PFSK-1 (cell line): ENCODE measurements around the gene FAM219B.

ENCODE experiments used
- FOXP2 ChIP-seq: optimal IDR thresholded peaks from 2 replicates; pipeline ENCODE3; 2011; ENCODE audit warnings: borderline replicate concordance, control low read depth, inconsistent platforms; ENCODE audit not compliant: insufficient read depth; ENCODE audit errors: extremely low read length, extremely low read depth
- POLR2AphosphoS5 ChIP-seq: IDR thresholded peaks from 2 replicates; pipeline ENCODE4 v1.6.1; 2012; ENCODE audit warnings: low read depth, mild to moderate bottlenecking, control low read depth, low read length, moderate library complexity
- SIN3A ChIP-seq: IDR thresholded peaks from 2 replicates; pipeline ENCODE4 v1.6.1; 2012; ENCODE audit warnings: mild to moderate bottlenecking, low read length, moderate library complexity, borderline replicate concordance; ENCODE audit not compliant: insufficient read depth
- TAF1 ChIP-seq: IDR thresholded peaks from 2 replicates; pipeline ENCODE4 v1.6.1; 2012; ENCODE audit warnings: low read length, control low read depth, borderline replicate concordance; ENCODE audit not compliant: insufficient read depth
- TF ChIP-seq, protein P1 (sequence below), 2 experiments: IDR thresholded peaks; 2 replicates each; pipeline versions ENCODE4 v1.6.1 to v1.8.0; 2011 to 2012; ENCODE audit warnings: low read depth in 2 of 2, low read length in 2 of 2, control low read depth in 1 of 2, inconsistent platforms in 1 of 2, mild to moderate bottlenecking in 1 of 2, moderate library complexity in 1 of 2; ENCODE audit not compliant: insufficient read depth in 1 of 2

FAM219B gene

DNA sequence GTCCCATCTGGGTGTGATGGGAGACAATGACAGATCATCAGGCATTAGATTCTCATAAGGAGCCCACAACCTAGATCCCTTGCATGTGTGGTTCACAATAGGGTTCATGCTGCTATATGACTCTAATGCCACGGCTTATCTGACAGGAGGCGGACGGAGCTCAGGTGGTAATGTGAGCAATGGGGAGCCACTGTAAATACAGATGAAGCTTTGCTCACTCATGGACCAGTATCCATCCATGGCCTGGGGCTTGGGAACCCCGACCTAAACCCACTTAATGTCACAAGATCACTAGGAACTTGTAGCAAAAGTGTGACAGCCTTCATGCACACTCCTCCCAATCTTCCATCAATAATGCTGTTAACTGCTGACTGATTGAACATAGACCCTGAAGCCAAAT, 2.0 kb upstream of the FAM219B start:
- no peak for TF ChIP-seq POLR2AphosphoS5
- TF ChIP-seq FOXP2: no peak
- no peak for TF ChIP-seq TAF1
- TF ChIP-seq, protein P1, sequence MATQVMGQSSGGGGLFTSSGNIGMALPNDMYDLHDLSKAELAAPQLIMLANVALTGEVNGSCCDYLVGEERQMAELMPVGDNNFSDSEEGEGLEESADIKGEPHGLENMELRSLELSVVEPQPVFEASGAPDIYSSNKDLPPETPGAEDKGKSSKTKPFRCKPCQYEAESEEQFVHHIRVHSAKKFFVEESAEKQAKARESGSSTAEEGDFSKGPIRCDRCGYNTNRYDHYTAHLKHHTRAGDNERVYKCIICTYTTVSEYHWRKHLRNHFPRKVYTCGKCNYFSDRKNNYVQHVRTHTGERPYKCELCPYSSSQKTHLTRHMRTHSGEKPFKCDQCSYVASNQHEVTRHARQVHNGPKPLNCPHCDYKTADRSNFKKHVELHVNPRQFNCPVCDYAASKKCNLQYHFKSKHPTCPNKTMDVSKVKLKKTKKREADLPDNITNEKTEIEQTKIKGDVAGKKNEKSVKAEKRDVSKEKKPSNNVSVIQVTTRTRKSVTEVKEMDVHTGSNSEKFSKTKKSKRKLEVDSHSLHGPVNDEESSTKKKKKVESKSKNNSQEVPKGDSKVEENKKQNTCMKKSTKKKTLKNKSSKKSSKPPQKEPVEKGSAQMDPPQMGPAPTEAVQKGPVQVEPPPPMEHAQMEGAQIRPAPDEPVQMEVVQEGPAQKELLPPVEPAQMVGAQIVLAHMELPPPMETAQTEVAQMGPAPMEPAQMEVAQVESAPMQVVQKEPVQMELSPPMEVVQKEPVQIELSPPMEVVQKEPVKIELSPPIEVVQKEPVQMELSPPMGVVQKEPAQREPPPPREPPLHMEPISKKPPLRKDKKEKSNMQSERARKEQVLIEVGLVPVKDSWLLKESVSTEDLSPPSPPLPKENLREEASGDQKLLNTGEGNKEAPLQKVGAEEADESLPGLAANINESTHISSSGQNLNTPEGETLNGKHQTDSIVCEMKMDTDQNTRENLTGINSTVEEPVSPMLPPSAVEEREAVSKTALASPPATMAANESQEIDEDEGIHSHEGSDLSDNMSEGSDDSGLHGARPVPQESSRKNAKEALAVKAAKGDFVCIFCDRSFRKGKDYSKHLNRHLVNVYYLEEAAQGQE (IDR thresholded peaks at IDR 0.05; ENCODE audit: insufficient read depth in 1 of 2, low read depth in 2 of 2, low read length in 2 of 2): no peak

DNA sequence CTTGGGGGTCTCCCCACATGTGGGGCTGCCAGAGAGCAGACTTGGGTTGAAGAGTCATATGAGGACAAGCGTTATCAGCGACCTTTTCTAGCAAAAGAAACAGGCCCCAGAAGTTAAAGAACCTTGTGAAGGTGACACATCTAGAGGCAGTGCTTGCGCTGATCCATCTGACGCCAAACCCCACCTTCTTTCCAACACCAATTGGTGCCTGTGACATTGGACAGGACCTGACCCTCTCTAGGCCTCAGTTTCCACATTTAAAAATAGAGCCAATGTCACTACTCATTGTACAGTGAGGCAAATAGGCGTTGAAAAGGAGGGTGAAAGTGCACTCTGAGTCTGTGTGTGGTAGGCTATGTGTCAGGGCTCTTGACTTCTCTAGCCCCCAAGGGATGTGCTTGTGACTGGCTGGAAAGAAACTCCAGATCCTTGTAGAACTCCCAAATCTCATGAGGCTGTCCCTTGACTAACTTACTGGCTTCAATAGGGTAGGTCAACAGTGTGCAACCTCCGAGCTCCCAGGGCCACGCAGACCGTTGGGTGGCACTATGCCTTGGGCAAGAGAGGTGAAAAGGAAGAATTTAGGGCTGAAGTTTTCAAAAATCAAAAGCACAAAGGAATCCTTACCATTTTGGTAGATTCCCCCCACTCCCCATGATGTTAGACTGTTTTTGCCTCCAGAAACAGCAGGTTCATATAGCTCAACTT, 666 bp upstream of the FAM219B start:
- no peak for TF ChIP-seq SIN3A
- no peak for TF ChIP-seq FOXP2
- TF ChIP-seq, protein P1 (IDR thresholded peaks at IDR 0.05; ENCODE audit: insufficient read depth in 1 of 2, low read depth in 2 of 2, low read length in 2 of 2): no peak
- no peak for TF ChIP-seq POLR2AphosphoS5
- no peak for TF ChIP-seq TAF1

DNA sequence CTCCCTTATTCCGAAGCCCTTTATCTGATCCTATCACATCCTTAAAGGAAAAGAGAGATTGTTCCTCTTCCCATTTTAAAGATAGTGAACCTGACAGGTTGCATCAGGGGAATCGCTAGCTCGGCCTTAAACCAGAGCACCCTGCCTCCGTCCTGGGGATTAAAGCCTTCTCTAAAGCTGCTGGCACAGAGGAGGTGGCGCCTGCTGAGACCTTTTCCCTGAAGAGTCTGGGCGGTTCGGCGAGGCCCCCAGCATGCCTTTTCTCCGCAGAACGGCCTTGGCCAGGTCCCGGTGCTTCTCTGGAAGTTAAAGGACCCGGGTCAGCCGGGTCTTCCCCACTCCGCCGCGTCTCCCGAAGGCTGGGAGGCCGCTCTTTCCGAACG, 593 bp downstream of the FAM219B start:
- TF ChIP-seq POLR2AphosphoS5: no peak
- TF ChIP-seq SIN3A: no peak

DNA sequence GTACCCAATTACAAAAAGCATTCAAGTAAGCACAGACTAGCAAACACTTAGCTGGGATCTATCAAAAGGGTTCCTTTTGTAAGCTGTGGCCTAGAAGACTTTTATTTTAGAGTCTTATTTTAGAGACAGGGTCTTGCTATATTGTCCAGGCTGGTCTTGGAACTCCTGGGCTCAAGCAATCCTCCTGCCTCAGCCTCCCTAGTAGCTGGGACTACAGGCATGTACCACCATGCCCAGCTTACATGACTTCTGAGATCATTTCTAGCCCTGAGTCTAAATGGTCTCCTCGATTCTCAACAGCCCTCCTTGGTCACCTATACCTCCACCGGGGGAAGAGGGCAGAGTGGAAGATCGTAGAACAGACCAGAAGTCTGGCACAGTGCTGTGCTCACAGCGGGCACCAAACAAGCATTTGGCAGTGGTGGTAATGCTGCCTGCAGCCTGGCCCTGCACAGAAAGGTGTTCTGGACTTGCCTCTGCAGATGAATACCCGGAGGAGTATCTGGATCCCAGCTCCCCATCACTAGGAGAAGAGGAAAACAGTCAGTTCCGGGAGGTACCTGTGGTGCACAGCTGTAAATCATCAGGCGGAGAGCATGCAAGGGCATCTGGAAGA, 2.4 kb downstream of the FAM219B start:
- no peak for TF ChIP-seq POLR2AphosphoS5
- TF ChIP-seq, protein P1 (IDR thresholded peaks at IDR 0.05; ENCODE audit: insufficient read depth in 1 of 2, low read depth in 2 of 2, low read length in 2 of 2): no peak
- TF ChIP-seq FOXP2: no peak
- no peak for TF ChIP-seq SIN3A
- TF ChIP-seq TAF1: no peak

DNA sequence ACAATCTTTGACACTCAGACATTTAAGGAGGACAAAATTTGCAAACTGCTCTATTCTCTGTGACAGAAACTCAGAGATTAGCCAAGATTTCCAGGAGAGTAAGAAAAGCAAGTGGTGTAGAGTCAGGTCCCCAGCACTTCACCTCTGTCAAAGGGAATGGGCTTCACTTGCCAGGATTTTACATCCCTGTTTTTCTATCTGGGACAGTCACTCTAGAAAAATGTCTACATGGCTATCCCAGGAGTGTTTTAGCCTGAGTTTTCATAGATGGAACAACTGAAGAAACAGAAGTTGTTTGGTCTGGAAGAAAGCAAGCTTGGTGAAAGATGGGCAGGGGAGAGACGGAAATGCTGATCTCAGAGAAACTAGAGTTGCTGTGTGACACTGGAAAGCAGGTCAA, 3.0 kb downstream of the FAM219B start:
- TF ChIP-seq, protein P1 (IDR thresholded peaks at IDR 0.05; ENCODE audit: insufficient read depth in 1 of 2, low read depth in 2 of 2, low read length in 2 of 2): no peak
- TF ChIP-seq TAF1 (no peak), POLR2AphosphoS5 (no peak), FOXP2 (no peak), SIN3A (no peak)
